Ammon's horn (tissue), 1 donor: ENCODE results near the gene PTPRG.

ENCODE experiments used
- DNase-seq: peaks from one replicate; pipeline ENCODE4 v3.0.0-alpha.2; 2016; ENCODE audit warnings: low spot score

PTPRG gene

GRCh38 chr3:61589856-61590255 is 28.5 kb downstream of the PTPRG start:
- DNase-seq, result no peak

GRCh38 chr3:61591300-61591699 is 29.9 kb downstream of the PTPRG start:
- no peak for DNase-seq

- DNase-seq, result no peak
Measured at GRCh38 chr3:61593446-61594029, 32.2 kb downstream of the PTPRG start.

GRCh38 chr3:61594144-61594963 is 33.0 kb downstream of the PTPRG start:
- DNase-seq, result no peak

GRCh38 chr3:61594964-61595285 is 33.6 kb downstream of the PTPRG start:
- DNase-seq, result no peak

- DNase-seq, result no peak
Measured at GRCh38 chr3:61595288-61595687, 33.9 kb downstream of the PTPRG start.

GRCh38 chr3:61595826-61596225 is 34.5 kb downstream of the PTPRG start:
- no peak for DNase-seq

GRCh38 chr3:61597906-61598305 is 36.5 kb downstream of the PTPRG start:
- no peak for DNase-seq

- DNase-seq, result no peak
Measured at GRCh38 chr3:61600195-61600594, 38.8 kb downstream of the PTPRG start.

GRCh38 chr3:61601831-61602230 is 40.5 kb downstream of the PTPRG start:
- no peak for DNase-seq

- DNase-seq, result no peak
Measured at GRCh38 chr3:61602466-61602865, 41.1 kb downstream of the PTPRG start.

GRCh38 chr3:61605589-61606175 is 44.3 kb downstream of the PTPRG start:
- no peak for DNase-seq

GRCh38 chr3:61606196-61606595 is 44.8 kb downstream of the PTPRG start:
- DNase-seq, result no peak

- no peak for DNase-seq
Measured at GRCh38 chr3:61608072-61608471, 46.7 kb downstream of the PTPRG start.

GRCh38 chr3:61608711-61609110 is 47.3 kb downstream of the PTPRG start:
- no peak for DNase-seq

- no peak for DNase-seq
Measured at GRCh38 chr3:61610316-61610715, 48.9 kb downstream of the PTPRG start.

- no peak for DNase-seq
Measured at GRCh38 chr3:61612211-61613194, 51.1 kb downstream of the PTPRG start.

GRCh38 chr3:61613666-61614065 is 52.3 kb downstream of the PTPRG start:
- no peak for DNase-seq

- DNase-seq, result no peak
Measured at GRCh38 chr3:61615643-61616042, 54.3 kb downstream of the PTPRG start.

GRCh38 chr3:61616586-61616985 is 55.2 kb downstream of the PTPRG start:
- DNase-seq, result no peak

GRCh38 chr3:61617041-61617440 is 55.7 kb downstream of the PTPRG start:
- no peak for DNase-seq

- DNase-seq, result no peak
Measured at GRCh38 chr3:61617651-61618050, 56.3 kb downstream of the PTPRG start.
